Measurements from ENCODE around the gene FAM25G.
"Not testable (repeated sequence)": the region's sequence is repeated elsewhere in the genome, so short reads cannot be mapped to it uniquely, and the experiment has no call there.

FAM25G gene

DNA sequence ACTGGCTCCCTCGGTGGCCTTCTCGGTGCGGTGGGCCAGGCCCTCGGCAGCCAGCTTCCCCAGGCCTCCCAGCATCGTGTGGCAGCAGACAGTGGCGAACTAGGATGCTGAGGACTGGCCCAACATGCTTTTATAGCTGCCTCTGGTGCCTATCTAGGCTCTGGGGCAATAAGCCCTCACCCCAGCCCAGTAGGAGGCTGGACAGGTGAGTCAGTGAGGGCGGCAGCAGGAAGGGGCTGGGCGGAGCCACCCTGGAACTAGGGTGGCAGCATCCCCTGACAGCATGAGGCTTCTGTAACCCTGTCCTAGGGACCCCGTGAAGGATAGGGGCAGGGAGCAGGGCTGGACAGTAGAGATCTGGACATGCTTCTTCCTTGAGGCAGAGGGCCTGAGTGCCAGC is at the start of gene FAM25G:
Gene FAM25G, minus strand, starts transcription at position 101 of the 400 bp plus-strand sequence. Its CDS starts 26 bp downstream, at position 75.
- DNase-seq (ENCODE audit: low read depth) = not testable (repeated sequence)

DNA sequence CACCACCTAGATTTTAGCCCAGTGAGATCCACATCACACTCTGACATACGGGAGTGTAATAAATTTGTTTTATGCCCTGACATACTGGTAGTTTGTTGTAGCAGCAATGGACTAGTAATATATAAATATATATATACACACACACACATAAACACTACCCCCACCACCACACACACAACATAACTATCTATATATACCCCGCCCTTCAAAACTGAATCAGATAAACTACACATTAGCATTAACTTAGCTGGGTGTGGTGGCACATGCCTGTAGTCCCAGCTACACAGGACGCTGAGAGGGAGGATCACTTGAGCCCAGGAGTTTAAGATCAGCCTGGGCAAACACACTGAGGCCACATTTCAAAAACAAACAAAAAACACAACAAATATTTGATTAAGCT is 44.9 kb upstream of the FAM25G start:
- not testable (repeated sequence) for DNase-seq (ENCODE audit: low read depth)

GRCh38 chr10:47523475-47523874 is 32.0 kb upstream of the FAM25G start, which contains the start of gene AGAP9:
Gene AGAP9, minus strand, starts transcription at chr10:47523638. Its CDS starts 112 bp downstream, at chr10:47523526.
- DNase-seq (ENCODE audit: low read depth) = not testable (repeated sequence)

DNA sequence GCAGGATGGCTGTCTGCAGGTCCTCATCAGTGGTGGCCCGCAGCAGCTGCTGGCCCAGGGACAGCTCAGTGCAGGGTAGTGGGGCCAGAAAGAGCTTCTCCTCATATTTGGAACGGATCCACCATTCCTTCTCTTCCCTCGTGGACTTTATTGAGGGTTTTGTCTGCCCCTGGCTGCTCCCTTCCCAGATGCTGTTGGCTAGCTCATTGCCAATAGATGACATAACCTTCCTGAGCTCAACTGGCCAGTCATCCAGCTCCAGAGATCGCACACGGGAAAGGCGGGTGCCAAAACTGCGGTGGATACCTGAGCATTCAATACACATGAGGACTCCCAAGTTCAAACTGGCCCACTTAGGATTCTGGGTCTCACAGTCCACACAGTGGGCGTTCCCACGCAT is 10.8 kb upstream of the FAM25G start:
- not testable (repeated sequence) for DNase-seq (ENCODE audit: low read depth)

DNA sequence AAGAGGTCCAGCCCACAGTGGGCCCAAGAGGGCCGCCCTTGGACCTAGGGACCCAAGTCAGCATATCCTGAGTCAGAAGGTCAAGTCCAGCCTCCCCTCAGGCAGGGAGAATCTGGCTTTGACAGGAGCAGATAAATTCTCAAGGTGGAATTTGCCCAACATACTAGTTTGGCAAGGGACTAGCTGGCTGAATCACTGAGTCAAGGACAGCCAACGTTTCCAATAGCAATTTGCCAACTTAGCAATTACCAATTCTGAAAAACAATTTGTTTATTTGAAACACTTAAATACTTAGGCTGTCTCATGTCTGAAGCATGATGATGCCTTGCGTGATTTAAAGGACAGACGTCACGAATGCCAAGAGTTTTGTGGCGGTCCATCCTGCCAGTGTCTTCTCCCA is 2.7 kb upstream of the FAM25G start:
- DNase-seq (ENCODE audit: low read depth) = not testable (repeated sequence)

GRCh38 chr10:47489630-47490029 is 1.9 kb downstream of the FAM25G start:
- not testable (repeated sequence) for DNase-seq (ENCODE audit: low read depth)

GRCh38 chr10:47485943-47486342 is 5.6 kb downstream of the FAM25G start:
- DNase-seq (ENCODE audit: low read depth) = peak; percentile 16

- DNase-seq (ENCODE audit: low read depth) = not testable (repeated sequence)
These were observed 6.7 kb downstream of the FAM25G start for GRCh38 chr10:47484786-47485185.

GRCh38 chr10:47483923-47484322 is 7.6 kb downstream of the FAM25G start, which contains the start of gene ANXA8:
Gene ANXA8, minus strand, starts transcription at chr10:47484115. Its CDS starts 182 bp downstream, at chr10:47483933.
- not testable (repeated sequence) for DNase-seq (ENCODE audit: low read depth)

DNA sequence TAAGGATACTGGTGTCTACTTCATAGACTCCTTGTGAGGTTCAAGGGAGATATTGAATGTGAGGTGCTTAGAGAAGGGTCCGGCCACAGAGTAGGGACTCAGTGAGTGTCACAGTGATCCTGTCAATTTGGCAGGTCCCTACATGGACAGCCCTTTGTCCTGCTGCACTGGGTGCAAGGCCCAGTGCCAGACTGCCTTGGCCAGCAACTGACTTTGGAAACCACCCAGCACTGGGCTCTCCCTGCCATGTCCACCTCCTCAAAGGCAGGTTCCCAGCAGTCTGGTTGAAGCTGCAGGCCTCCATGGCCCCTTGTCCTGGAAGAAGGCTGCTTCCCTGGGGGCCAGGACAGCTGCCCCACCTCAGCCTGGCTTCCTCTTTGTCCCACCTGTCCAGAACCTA is 9.1 kb downstream of the FAM25G start:
- not testable (repeated sequence) for DNase-seq (ENCODE audit: low read depth)

DNA sequence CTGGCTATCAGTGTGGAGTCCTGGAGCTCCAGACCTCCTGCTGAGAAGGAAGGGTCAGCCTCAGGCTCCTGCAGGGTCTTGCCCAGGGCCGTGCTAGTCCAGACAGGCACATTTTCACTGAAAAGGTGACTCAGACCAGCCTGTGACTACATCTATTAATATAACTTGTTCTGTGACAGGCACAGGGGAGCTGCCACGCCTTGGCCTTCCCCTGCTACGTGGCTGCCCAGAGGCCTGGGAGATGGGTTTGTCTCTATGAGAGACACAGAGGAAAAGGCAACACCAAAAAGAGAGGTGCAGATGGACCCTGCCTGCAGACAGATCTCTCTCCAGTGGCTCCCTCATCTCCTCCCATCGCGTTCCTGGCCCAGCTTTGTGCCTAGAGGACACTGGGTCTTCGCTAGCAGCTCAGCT is 9.7 kb downstream of the FAM25G start:
- DNase-seq (ENCODE audit: low read depth) = not testable (repeated sequence)

GRCh38 chr10:47481182-47481766 is 10.2 kb downstream of the FAM25G start:
- peak; percentile 32 for DNase-seq (ENCODE audit: low read depth)

GRCh38 chr10:47480133-47480532 is 11.4 kb downstream of the FAM25G start:
- not testable (repeated sequence) for DNase-seq (ENCODE audit: low read depth)

GRCh38 chr10:47478114-47478513 is 13.4 kb downstream of the FAM25G start:
- DNase-seq (ENCODE audit: low read depth) = not testable (repeated sequence)

DNA sequence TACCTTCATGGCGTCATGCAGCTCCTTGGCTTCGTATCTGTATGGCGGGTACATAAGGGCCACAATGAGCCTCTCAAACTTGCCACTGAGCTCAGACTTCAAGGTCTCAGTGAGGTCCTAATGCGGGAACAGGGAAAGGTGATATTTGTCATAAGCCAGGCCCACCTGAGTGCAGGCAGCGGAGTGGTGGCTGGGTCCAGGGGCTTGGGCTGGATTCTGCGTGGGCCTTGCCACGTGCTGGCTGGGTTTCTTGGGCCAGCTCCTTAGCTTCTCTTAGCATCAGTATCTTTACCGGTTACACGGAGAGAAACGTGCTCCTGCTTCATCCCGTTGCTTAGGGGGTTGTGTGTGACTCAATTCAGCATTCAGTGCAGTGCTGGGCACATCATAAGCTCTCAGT is 14.4 kb downstream of the FAM25G start:
- DNase-seq (ENCODE audit: low read depth) = not testable (repeated sequence)

- not testable (repeated sequence) for DNase-seq (ENCODE audit: low read depth)
These were observed 16.4 kb downstream of the FAM25G start for GRCh38 chr10:47475101-47475500.

DNA sequence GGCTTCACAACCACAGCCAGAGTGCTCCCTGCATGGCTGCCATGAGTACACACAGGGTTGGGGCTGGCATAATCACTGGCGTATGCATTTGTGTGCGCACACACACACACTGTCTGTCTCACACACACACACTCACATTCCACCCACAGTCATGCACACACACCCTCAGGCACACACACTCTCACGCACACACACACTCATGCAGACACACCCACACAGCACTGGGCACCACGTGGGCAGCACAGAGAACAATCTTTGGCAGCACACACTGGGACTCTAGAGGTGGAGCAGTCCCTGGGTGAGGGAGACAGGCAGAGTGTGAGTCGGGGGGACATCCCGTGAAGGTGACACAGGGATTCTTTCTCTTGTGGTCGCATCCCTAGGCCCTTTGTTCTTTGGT is 18.0 kb downstream of the FAM25G start:
- DNase-seq (ENCODE audit: low read depth) = not testable (repeated sequence)

- DNase-seq (ENCODE audit: low read depth) = not testable (repeated sequence)
These were observed 18.9 kb downstream of the FAM25G start for GRCh38 chr10:47472647-47473046.

GRCh38 chr10:47472072-47472471 is 19.4 kb downstream of the FAM25G start:
- not testable (repeated sequence) for DNase-seq (ENCODE audit: low read depth)

DNA sequence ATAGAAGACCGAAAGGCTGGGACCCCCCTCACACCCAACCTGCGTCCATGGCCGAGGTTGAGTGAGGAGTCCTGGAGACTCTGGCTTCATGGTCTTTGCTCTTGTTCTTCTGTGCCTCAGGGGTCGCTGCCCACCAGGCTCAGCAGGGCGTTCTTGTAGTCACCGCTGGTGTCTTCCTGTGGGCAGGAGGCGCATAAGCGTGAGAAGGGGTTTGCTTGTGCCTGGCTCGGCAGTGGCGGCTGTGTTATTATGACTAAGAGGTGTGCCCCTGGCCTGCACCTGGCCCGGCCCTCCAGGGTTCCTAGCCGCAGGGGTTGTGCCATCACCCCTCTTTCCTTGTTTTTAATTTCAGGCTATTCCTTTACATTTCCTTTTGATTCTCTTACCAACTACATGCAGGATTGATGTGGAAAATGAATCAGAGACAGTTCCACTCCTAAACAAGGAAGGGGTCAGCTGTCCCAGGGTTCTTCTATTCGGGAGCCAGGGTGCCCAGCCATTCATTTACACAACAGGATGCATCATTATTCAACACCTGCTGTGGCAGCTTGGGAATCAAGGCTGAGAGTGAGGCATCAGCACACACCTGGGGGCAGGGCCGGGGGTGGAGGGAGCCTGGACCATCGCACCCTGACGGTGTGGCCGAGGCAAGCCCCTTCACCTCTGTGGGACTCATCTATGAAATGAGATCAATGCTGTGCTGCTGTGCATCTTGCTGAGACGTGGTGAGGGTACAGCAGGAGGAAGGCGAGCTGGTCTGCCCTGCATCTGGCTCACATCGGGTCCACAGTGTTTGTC is 22.6 kb downstream of the FAM25G start:
- not testable (repeated sequence) for DNase-seq (ENCODE audit: low read depth)

DNA sequence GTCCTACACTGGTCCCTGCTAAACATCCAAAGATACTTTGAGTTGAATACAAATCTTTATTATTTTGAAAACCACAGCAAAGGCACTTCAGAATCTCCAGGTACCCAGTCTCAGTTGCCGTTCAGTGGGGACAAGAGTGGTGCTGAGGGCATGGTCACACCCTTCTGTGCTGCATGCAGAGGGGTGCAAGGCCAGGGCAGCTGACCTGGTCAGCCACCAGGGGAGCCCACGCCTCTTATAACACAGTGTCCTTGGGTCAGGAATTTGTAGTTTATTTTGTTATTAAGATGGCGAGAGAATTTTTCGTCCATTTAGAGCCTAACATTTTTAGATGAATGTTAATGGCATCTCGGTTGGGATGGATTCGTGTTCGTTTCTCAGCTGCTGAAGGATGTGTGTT is 23.5 kb downstream of the FAM25G start:
- DNase-seq (ENCODE audit: low read depth) = not testable (repeated sequence)

- not testable (repeated sequence) for DNase-seq (ENCODE audit: low read depth)
These were observed 24.0 kb downstream of the FAM25G start for GRCh38 chr10:47467458-47467857.
